Measurements from ENCODE around the gene PRPF40B.

Gene PRPF40B

GRCh38 chr12:49689785-49690184 is 66.4 kb downstream of the PRPF40B start:
- no peak for DNase-seq

DNA sequence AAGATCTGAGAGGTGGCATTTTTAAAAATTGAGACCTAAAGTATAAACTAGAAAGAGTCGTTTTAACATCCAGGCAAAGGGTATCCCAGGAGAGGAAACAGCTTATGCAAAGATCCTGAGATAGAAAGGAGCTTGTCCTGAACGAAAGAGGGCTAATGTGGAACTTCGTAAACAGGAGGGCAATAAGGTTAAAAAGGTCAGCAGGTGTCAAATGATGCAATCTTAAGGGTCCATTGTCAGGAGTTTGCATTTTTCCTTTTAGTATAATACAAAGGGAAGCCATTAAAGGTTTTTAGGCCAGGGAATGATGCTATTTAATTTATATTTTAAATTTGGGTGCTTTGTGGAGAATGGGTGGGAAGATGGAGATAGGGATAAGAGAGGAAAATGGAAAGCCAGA is 69.5 kb downstream of the PRPF40B start:
- DNase-seq: no peak

GRCh38 chr12:49693931-49694444 is 70.6 kb downstream of the PRPF40B start:
- DNase-seq: no peak

Data from hematopoietic multipotent progenitor cell treated with erythropoietin and hydrocortisone succinate and interleukin-3 and kit ligand, for 8 days (in vitro differentiated cells).